ENCODE measurements around the gene ARHGAP26. TPM values are rescaled to one million over a fixed set of nuclear protein-coding genes. Genes with fewer than 3 reads are reported as not detected.

Gene ARHGAP26
- total and polyA plus RNA-seq, 2 experiments from 2014 or later, result 9.5 to 16.8 TPM

- DNase-seq (ENCODE audit: low spot score), result no peak
- Histone ChIP-seq H3K36me3 (ENCODE audit: insufficient read depth) (no peaks in the 10 kb centered on the region), H3K4me2 (no peak overlapping the region), H3K9me2 (ENCODE audit: insufficient read depth) (peaks cover 3% of the 10 kb centered on the region; the same call in 1 of the 2 replicates), H3K79me2 (replicated peaks; ENCODE audit: insufficient read depth) (no peaks in the 10 kb centered on the region), H3K4me1 (ENCODE audit: insufficient read depth) (peaks cover 6% of the 10 kb centered on the region), H4K20me1 (replicated peaks; ENCODE audit: insufficient read depth) (no peaks in the 10 kb centered on the region), H3F3A (replicated peaks; ENCODE audit: low read depth) (no peaks in the 10 kb centered on the region), H3K4me3 (no peak overlapping the region), H3K27ac (ENCODE audit: low read depth) (no peak overlapping the region), H2AFZ (no peak overlapping the region), H3K27me3 (ENCODE audit: insufficient read depth) (no peaks in the 10 kb centered on the region)
- Mint-ChIP-seq H3K27ac (no peak overlapping the region), H3K27me3 (ENCODE audit: insufficient read depth, low read depth, poor library complexity) (no peaks in the 10 kb centered on the region), H3K4me3 (no peak overlapping the region), H3K4me1 (peaks cover 24% of the 10 kb centered on the region), H3K9me3 (no peaks in the 10 kb centered on the region), H3K36me3 (ENCODE audit: low read depth) (0 out of 3 replicates have a peak, but pooled peaks cover 3% of the 10 kb centered on the region)
- ATAC-seq, result no peak
- TF ChIP-seq EZH2phosphoT487 (IDR thresholded peaks at IDR 0.05; ENCODE audit: unreplicated experiment) (no peak), REST (IDR thresholded peaks at IDR 0.05; ENCODE audit: unreplicated experiment) (no peak), POLR2AphosphoS5 (IDR thresholded peaks at IDR 0.05; ENCODE audit: low read depth) (no peak), STAT1 (IDR thresholded peaks at IDR 0.05; ENCODE audit: unreplicated experiment) (no peak), ZNF331 (CRISPR knock-in tag; IDR thresholded peaks at IDR 0.05; ENCODE audit: low read depth) (no peak), ZNF114 (CRISPR knock-in tag; IDR thresholded peaks at IDR 0.05) (no peak)
Observed at GRCh38 chr5:143004361-143005145, 234.4 kb downstream of the ARHGAP26 start.

DNA sequence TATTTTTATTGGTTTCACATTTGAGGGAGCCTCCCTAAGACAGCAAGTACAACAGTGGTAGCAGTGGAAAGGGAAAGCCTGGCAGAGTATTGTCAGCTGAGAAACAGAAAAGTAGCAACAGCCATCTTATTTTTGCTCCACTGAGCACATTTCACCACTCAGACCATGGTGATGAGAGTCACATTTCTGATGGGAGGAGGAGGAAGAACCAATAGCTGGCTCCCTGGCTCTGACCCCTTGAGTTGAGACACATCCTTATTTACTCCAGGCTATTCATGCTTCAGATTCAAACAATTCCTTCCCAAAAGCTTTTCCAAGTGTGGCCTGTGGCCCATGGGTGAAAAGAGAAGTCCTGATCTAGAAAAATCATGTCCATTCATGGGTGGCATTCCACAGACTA is 236.3 kb downstream of the ARHGAP26 start:
- no peak overlapping the region for H2AFZ ChIP-seq
- H3K4me3 Mint-ChIP-seq, result no peak overlapping the region
- H3K9me3 Mint-ChIP-seq, result no peaks in the 10 kb centered on the region
- H3K4me1 ChIP-seq (ENCODE audit: insufficient read depth), result peaks cover 6% of the 10 kb centered on the region
- peaks cover 3% of the 10 kb centered on the region; the same call in 1 of the 2 replicates for H3K9me2 ChIP-seq (ENCODE audit: insufficient read depth)
- H3K79me2 ChIP-seq (replicated peaks; ENCODE audit: insufficient read depth), result no peaks in the 10 kb centered on the region
- no peaks in the 10 kb centered on the region for H3F3A ChIP-seq (replicated peaks; ENCODE audit: low read depth)
- H3K4me3 ChIP-seq, result no peak overlapping the region
- no peaks in the 10 kb centered on the region for H3K27me3 Mint-ChIP-seq (ENCODE audit: insufficient read depth, low read depth, poor library complexity)
- H3K27ac ChIP-seq (ENCODE audit: low read depth), result no peak overlapping the region
- no peaks in the 10 kb centered on the region for H3K36me3 ChIP-seq (ENCODE audit: insufficient read depth)
- H4K20me1 ChIP-seq (replicated peaks; ENCODE audit: insufficient read depth), result no peaks in the 10 kb centered on the region
- H3K4me2 ChIP-seq, result no peak overlapping the region
- no peak overlapping the region for H3K27ac Mint-ChIP-seq
- H3K36me3 Mint-ChIP-seq (ENCODE audit: low read depth), result no peaks in the 10 kb centered on the region
- no peaks in the 10 kb centered on the region for H3K27me3 ChIP-seq (ENCODE audit: insufficient read depth)
- ATAC-seq (no peak), DNase-seq (ENCODE audit: low spot score) (no peak)
- peaks cover 23% of the 10 kb centered on the region for H3K4me1 Mint-ChIP-seq
- TF ChIP-seq POLR2AphosphoS5 (IDR thresholded peaks at IDR 0.05; ENCODE audit: low read depth) (no peak), REST (IDR thresholded peaks at IDR 0.05; ENCODE audit: unreplicated experiment) (no peak), ZNF114 (CRISPR knock-in tag; IDR thresholded peaks at IDR 0.05) (no peak), ZNF331 (CRISPR knock-in tag; IDR thresholded peaks at IDR 0.05; ENCODE audit: low read depth) (no peak), EZH2phosphoT487 (IDR thresholded peaks at IDR 0.05; ENCODE audit: unreplicated experiment) (no peak), ETS1 (IDR thresholded peaks at IDR 0.05) (no peak), JUNB (IDR thresholded peaks at IDR 0.05; ENCODE audit: unreplicated experiment) (no peak)

All from GM23338 (cell line).